Glutamatergic neuron (in vitro differentiated cells): Measurements from ENCODE around the gene MSANTD3. TPM values are rescaled to one million over a fixed set of nuclear protein-coding genes. Genes with fewer than 3 reads are reported as not detected.

Experiments
- DNase-seq: peaks from one replicate; pipeline ENCODE4 v3.0.0; 2022
- H3K27ac Mint-ChIP-seq: one replicate; pipeline ENCODE4 v1.8.0; 2020; ENCODE audit warnings: mild to moderate bottlenecking, mixed read lengths, inconsistent platforms; ENCODE audit not compliant: unreplicated experiment
- H3K27me3 Mint-ChIP-seq: one replicate; pipeline ENCODE4 v1.8.0; 2020; ENCODE audit warnings: mild to moderate bottlenecking, moderate library complexity, mixed read lengths, inconsistent platforms; ENCODE audit not compliant: unreplicated experiment
- H3K36me3 Mint-ChIP-seq: one replicate; pipeline ENCODE4 v1.8.0; 2020; ENCODE audit warnings: mild to moderate bottlenecking, mixed read lengths, inconsistent platforms; ENCODE audit not compliant: unreplicated experiment
- H3K4me1 Mint-ChIP-seq: one replicate; pipeline ENCODE4 v1.8.0; 2020; ENCODE audit warnings: mild to moderate bottlenecking, low read depth, mixed read lengths, inconsistent platforms; ENCODE audit not compliant: unreplicated experiment
- H3K4me3 Mint-ChIP-seq: one replicate; pipeline ENCODE4 v1.8.0; 2020; ENCODE audit warnings: mild to moderate bottlenecking, mixed read lengths, inconsistent platforms; ENCODE audit not compliant: unreplicated experiment
- H3K9me3 Mint-ChIP-seq: one replicate; pipeline ENCODE4 v1.8.0; 2020; ENCODE audit warnings: mild to moderate bottlenecking, moderate library complexity, mixed read lengths, inconsistent platforms; ENCODE audit not compliant: unreplicated experiment
- total RNA-seq: library from RNA; stranded (reverse); fragmentation: NEBNext Ultra II Directional; extraction: Animal tissue kit (Norgen Biotek cat#: 25700); gene quantifications from one replicate; pipeline ENCODE4 v1.2.1, GENCODE V29; 2021; ENCODE audit not compliant: unreplicated experiment
- TF ChIP-seq, protein P1 (sequence below): fragments of 200-600 bp; sonication (generic); IDR thresholded peaks from one replicate; pipeline ENCODE4 v1.5.0; 2021; ENCODE audit not compliant: partially characterized antibody, unreplicated experiment

The MSANTD3 gene
- total RNA-seq, 1 donor from 2014 or later = 49.3 TPM

DNA sequence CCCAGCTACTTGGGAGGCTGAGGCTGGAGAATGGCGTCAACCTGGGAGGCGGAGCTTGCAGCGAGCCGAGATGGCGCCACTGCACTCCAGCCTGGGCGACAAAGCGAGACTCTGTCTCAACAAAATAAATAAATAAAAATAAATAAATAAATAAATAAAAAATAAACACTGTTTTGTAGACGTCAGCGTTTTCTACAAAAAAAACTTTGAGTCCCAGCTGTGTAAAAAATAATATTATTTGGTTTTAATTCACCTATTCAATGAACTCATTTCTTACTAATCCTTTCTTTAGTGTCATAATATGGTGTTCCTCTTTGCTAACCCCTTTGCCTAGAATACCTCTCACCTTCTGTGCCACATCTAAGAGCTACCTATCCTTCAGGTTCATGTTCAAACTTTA lies 30.2 kb upstream of the MSANTD3 start:
- no peak for DNase-seq
- Mint-ChIP-seq H3K36me3 (peaks cover 5% of the 10 kb centered on the region), H3K27ac (no peak overlapping the region), H3K27me3 (peaks cover 3% of the 10 kb centered on the region), H3K4me1 (no peaks in the 10 kb centered on the region), H3K9me3 (no peaks in the 10 kb centered on the region), H3K4me3 (no peak overlapping the region)
- TF ChIP-seq, protein P1, sequence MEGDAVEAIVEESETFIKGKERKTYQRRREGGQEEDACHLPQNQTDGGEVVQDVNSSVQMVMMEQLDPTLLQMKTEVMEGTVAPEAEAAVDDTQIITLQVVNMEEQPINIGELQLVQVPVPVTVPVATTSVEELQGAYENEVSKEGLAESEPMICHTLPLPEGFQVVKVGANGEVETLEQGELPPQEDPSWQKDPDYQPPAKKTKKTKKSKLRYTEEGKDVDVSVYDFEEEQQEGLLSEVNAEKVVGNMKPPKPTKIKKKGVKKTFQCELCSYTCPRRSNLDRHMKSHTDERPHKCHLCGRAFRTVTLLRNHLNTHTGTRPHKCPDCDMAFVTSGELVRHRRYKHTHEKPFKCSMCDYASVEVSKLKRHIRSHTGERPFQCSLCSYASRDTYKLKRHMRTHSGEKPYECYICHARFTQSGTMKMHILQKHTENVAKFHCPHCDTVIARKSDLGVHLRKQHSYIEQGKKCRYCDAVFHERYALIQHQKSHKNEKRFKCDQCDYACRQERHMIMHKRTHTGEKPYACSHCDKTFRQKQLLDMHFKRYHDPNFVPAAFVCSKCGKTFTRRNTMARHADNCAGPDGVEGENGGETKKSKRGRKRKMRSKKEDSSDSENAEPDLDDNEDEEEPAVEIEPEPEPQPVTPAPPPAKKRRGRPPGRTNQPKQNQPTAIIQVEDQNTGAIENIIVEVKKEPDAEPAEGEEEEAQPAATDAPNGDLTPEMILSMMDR = no peak

DNA sequence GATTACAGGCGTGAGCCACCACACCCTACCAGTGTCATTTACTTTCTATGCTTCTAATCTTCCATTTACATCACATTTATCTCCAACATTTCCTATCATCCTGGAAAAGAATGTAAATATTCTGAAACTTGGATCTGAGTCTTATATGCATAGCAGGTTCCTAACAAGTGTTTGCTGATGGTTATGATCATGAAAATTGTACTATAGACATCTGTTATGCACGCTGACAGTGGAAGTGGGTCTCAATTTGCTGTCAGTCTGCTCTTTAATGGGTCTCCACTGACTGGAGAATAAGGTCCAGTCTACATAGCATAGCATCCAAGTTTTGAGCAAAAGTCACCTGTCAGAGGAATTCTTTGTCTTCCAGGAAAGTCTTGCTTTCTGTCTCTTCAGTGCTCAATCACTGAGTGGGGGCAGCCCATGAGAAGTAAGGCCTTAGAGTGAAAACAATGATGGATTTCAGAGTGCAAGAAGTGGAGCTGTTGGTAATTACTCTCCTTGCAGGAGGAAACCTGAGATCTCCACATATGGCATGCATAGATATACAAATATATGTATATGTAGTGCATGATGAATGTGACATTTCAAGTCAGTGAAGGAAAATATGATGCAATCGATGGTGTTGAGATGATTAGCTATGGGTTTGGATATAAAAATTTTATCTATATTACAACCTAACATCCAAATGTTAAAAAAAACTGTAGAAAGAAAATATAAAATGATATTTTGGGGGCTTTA lies 29.2 kb upstream of the MSANTD3 start:
- TF ChIP-seq, protein P1 = no peak
- Mint-ChIP-seq H3K27me3 (peaks cover 3% of the 10 kb centered on the region), H3K9me3 (no peaks in the 10 kb centered on the region), H3K4me1 (no peaks in the 10 kb centered on the region), H3K4me3 (no peak overlapping the region), H3K27ac (no peak overlapping the region), H3K36me3 (peaks cover 4% of the 10 kb centered on the region)
- DNase-seq = no peak

DNA sequence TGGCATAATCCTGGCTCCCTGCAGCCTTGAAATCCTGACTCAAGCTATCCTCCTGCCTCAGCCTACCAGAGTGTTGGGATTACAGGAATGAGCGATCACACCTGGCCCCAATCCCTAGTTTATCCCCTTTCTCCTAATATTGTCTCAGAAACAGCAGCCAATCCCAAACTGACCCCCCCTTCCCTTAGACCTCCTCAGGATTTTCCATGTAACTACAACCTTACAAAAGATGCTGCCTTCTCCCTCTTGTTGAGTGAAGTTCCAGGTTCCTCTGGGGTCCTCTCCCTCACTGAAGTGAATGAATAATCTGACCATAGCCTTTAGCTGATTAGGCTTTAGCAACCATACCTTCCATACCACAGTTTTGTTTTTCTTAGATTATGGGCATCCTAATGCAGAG lies 25.9 kb upstream of the MSANTD3 start:
- Mint-ChIP-seq H3K4me3 (no peak overlapping the region), H3K4me1 (no peaks in the 10 kb centered on the region), H3K27ac (no peak overlapping the region), H3K27me3 (peaks cover 5% of the 10 kb centered on the region), H3K36me3 (peaks cover 5% of the 10 kb centered on the region), H3K9me3 (no peaks in the 10 kb centered on the region)
- TF ChIP-seq, protein P1 = no peak
- DNase-seq = no peak

DNA sequence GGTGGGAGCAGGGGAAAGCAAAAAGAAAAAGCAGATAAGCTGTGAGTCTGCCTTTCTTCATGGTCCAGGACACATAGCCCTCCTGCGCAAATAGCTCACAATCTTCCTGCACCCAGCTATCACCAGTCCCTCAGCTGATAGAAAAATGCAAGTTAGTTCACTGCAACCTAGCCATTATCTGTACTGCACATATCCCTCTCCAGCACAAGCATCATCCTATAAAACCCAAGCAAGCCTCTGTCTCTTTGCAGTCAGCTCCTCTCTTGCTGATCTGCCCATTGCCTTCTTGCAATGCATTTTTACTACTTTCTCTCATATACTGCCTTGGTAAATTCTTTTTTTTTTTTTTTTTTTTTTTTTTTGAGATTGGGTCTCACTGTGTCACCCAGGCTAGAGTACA lies 20.0 kb upstream of the MSANTD3 start:
- H3K4me3 Mint-ChIP-seq = no peak overlapping the region
- peaks cover 11% of the 10 kb centered on the region for H3K4me1 Mint-ChIP-seq
- no peak for DNase-seq
- H3K36me3 Mint-ChIP-seq = peaks cover 11% of the 10 kb centered on the region
- peaks cover 1% of the 10 kb centered on the region for H3K9me3 Mint-ChIP-seq
- peaks cover 2% of the 10 kb centered on the region for H3K27me3 Mint-ChIP-seq
- TF ChIP-seq, protein P1 = no peak
- H3K27ac Mint-ChIP-seq = no peak overlapping the region

DNA sequence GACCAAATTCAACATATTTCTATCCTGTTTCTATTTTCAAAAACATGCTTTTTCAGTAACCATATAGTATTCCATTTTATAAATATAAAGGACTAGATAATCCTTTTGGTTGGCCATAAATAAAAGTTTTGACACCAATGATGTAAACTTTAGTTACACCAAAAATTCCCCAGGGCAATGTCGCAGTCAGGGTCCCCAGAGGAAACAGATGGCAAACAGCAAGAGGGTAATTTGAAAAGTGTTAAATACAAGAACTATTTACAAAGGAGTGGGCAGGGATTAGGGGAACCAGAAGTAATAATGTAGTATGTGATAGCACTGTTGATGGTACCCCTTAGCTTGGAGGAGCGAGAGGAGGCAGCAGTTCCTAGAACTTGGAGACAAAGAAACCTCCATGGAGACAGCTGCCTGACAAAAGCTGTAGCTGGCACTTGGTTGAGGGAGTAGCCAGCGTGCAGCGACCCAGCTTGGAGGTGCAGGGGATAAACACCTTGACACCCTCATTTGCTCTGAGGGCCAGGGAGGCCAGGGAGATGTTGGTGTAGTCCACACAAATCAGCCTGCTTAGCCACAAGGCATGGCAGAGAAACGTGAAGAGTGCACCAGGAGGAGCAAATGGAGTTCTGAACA lies 18.3 kb upstream of the MSANTD3 start:
- H3K4me3 Mint-ChIP-seq = peak overlapping the region; percentile 63
- TF ChIP-seq, protein P1 = no peak
- peaks cover 3% of the 10 kb centered on the region for H3K27me3 Mint-ChIP-seq
- DNase-seq = peak; percentile 17
- peaks cover 11% of the 10 kb centered on the region for H3K36me3 Mint-ChIP-seq
- peak overlapping the region; percentile 93 for H3K27ac Mint-ChIP-seq
- peaks cover 3% of the 10 kb centered on the region for H3K9me3 Mint-ChIP-seq
- peaks cover 11% of the 10 kb centered on the region for H3K4me1 Mint-ChIP-seq
